Fibroblast of lung (primary cell): ENCODE results near the gene BAG5. TPM values are rescaled to one million over a fixed set of nuclear protein-coding genes. Genes with fewer than 3 reads are reported as not detected.

Experiments
- DNase-seq, 2 donors: peaks; one replicate each; pipeline versions ENCODE4 v3.0.0 to v3.0.0-alpha.2; 2010; ENCODE audit warnings: low read depth in 2 of 2
- H2AFZ ChIP-seq: 2 replicates; pipeline ENCODE4 v1.5.1; 2012; ENCODE audit warnings: low read length, control low read depth, inconsistent platforms
- H3K27ac ChIP-seq: 2 replicates; pipeline ENCODE4 v1.5.1; 2011; ENCODE audit warnings: low read length, control low read depth; ENCODE audit not compliant: insufficient read depth
- H3K27me3 ChIP-seq: 2 replicates; pipeline ENCODE4 v1.5.1; 2011; ENCODE audit warnings: mild to moderate bottlenecking, low read length; ENCODE audit not compliant: control insufficient read depth, insufficient read depth
- H3K36me3 ChIP-seq: 2 replicates; pipeline ENCODE4 v1.5.1; 2011; ENCODE audit warnings: low read length; ENCODE audit not compliant: control insufficient read depth, insufficient read depth
- H3K4me1 ChIP-seq: 2 replicates; pipeline ENCODE4 v1.5.1; 2011; ENCODE audit warnings: low read length; ENCODE audit not compliant: control insufficient read depth, insufficient read depth; ENCODE audit errors: extremely low read depth
- H3K4me2 ChIP-seq: 2 replicates; pipeline ENCODE4 v1.5.1; 2011; ENCODE audit warnings: low read length, control low read depth; ENCODE audit not compliant: insufficient read depth; ENCODE audit errors: extremely low read depth
- H3K4me3 ChIP-seq, 4 experiments: fragments of 200-600 bp in 1 of 4; sonication (generic) in 1 of 4; replicated peaks in 1 of 4; 2 replicates each; pipeline ENCODE4 v1.5.1; 2011 to 2016; ENCODE audit warnings: low read length in 4 of 4, low read depth in 3 of 4, mild to moderate bottlenecking in 3 of 4, control low read depth in 2 of 4, inconsistent platforms in 1 of 4, mixed read lengths in 1 of 4; ENCODE audit not compliant: insufficient read depth in 1 of 4; ENCODE audit errors: control extremely low read depth in 1 of 4
- H3K79me2 ChIP-seq: 2 replicates; pipeline ENCODE4 v1.5.1; 2012; ENCODE audit warnings: mild to moderate bottlenecking, low read length, inconsistent platforms; ENCODE audit not compliant: control insufficient read depth, insufficient read depth
- H3K9ac ChIP-seq: 2 replicates; pipeline ENCODE4 v1.5.1; 2011; ENCODE audit warnings: mild to moderate bottlenecking, low read length, control low read depth; ENCODE audit not compliant: insufficient read depth
- H3K9me3 ChIP-seq: 2 replicates; pipeline ENCODE4 v1.5.1; 2012; ENCODE audit warnings: low read depth, low read length; ENCODE audit not compliant: control insufficient read depth, insufficient read depth
- H4K20me1 ChIP-seq: 2 replicates; pipeline ENCODE4 v1.5.1; 2011; ENCODE audit warnings: low read length; ENCODE audit not compliant: control insufficient read depth, insufficient read depth; ENCODE audit errors: extremely low read depth
- EZH2 ChIP-seq: IDR thresholded peaks from 2 replicates; pipeline ENCODE4 v1.5.1; 2012; ENCODE audit warnings: low read length, control low read depth, mild to moderate bottlenecking; ENCODE audit errors: missing control alignments
- polyA plus RNA-seq, 2 donors: library from polyadenylated mRNA; depleted of rRNA in 1 of 2; stranded (reverse) in 1 of 2; unstranded in 1 of 2; fragments of >200 nt; gene quantifications; 2 replicates each; pipeline ENCODE4 v1.2.1, GENCODE V29; 2011 to 2012; ENCODE audit warnings: missing spikeins in 1 of 2
- total RNA-seq: library from RNA; depleted of rRNA; stranded (reverse); fragments of >200 nt; gene quantifications from 2 replicates; pipeline ENCODE4 v1.2.1, GENCODE V29; 2014
- TF ChIP-seq, protein P1 (sequence below), 2 donors: IDR thresholded peaks in 1 of 2; conservative IDR thresholded peaks in 1 of 2; 1 replicate in 1 of 2; 2 replicates in 1 of 2; pipeline ENCODE4 v1.5.1; 2011 to 2012; ENCODE audit warnings: low read length in 2 of 2, control low read depth in 1 of 2, inconsistent platforms in 1 of 2, low read depth in 1 of 2, mild to moderate bottlenecking in 1 of 2

Gene BAG5
- total and polyA plus RNA-seq, 2 donors (not counting 1 experiment from before 2014, with no cell fraction given), result 14.9 to 25.8 TPM

DNA sequence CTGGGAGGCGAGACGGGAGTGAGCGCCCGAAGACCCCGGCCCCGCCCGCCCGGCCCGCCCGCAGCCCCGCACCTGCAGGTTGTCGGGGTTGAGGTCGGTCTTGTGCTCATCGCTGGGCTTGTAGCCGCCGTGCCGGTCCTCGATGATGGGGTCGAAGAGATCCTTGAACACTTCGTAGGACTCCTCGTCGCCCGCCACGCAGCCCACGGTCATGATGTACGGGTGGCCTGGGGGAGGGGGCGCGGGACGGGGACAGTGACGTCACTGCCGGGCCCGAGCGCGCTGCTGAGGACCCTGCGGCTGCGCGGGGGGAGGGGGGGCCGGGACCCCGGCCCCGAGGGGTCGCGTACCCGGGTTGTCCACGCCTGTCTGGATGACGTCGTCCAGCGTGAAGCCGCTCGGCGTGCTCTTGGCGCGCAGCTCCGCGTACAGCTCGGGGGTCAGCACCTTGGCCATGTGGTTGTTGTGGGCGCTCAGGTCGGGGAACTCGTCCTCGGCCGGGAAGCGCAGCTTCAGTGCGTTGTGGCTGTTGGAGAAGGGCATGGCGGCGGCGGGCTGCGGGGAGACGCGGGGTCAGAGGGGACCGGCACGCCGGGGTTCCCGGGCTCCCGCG is 40.4 kb downstream of the BAG5 start:
- H4K20me1 ChIP-seq, result no peaks in the 10 kb centered on the region
- peak overlapping the region; percentile 41 to 69 (median 57) for H3K4me3 ChIP-seq
- peaks cover 16% of the 10 kb centered on the region for H3K4me1 ChIP-seq
- H2AFZ ChIP-seq, result no peak overlapping the region
- no peaks in the 10 kb centered on the region for H3K27me3 ChIP-seq
- DNase-seq, result peak in 1 of 2 donors; percentile 26
- peak; percentile 73 for TF ChIP-seq EZH2
- TF ChIP-seq, protein P1, sequence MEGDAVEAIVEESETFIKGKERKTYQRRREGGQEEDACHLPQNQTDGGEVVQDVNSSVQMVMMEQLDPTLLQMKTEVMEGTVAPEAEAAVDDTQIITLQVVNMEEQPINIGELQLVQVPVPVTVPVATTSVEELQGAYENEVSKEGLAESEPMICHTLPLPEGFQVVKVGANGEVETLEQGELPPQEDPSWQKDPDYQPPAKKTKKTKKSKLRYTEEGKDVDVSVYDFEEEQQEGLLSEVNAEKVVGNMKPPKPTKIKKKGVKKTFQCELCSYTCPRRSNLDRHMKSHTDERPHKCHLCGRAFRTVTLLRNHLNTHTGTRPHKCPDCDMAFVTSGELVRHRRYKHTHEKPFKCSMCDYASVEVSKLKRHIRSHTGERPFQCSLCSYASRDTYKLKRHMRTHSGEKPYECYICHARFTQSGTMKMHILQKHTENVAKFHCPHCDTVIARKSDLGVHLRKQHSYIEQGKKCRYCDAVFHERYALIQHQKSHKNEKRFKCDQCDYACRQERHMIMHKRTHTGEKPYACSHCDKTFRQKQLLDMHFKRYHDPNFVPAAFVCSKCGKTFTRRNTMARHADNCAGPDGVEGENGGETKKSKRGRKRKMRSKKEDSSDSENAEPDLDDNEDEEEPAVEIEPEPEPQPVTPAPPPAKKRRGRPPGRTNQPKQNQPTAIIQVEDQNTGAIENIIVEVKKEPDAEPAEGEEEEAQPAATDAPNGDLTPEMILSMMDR (conservative IDR thresholded peaks at IDR 0.05 in 1 of 2, IDR thresholded peaks at IDR 0.05 in 1 of 2; ENCODE audit: low read depth in 1 of 2, low read length in 2 of 2), result no peak
- H3K9ac ChIP-seq, result peak overlapping the region; percentile 46
- peak overlapping the region; percentile 75 for H3K4me2 ChIP-seq
- no peaks in the 10 kb centered on the region for H3K79me2 ChIP-seq
- no peaks in the 10 kb centered on the region for H3K9me3 ChIP-seq
- H3K27ac ChIP-seq, result no peak overlapping the region
- no peaks in the 10 kb centered on the region for H3K36me3 ChIP-seq

GRCh38 chr14:103521438-103521950 is 41.0 kb downstream of the BAG5 start:
- Histone ChIP-seq H3K27me3 (no peaks in the 10 kb centered on the region), H2AFZ (no peak overlapping the region), H4K20me1 (no peaks in the 10 kb centered on the region), H3K4me2 (peak overlapping the region; percentile 25), H3K4me1 (peaks cover 16% of the 10 kb centered on the region), H3K79me2 (no peaks in the 10 kb centered on the region), H3K9me3 (no peaks in the 10 kb centered on the region), H3K36me3 (no peaks in the 10 kb centered on the region), H3K4me3 (peak overlapping the region in 3 of 4 experiments; percentile 40 to 69 (median 62)), H3K9ac (peak overlapping the region; percentile 9), H3K27ac (no peak overlapping the region)
- no peak for DNase-seq
- TF ChIP-seq EZH2, result no peak
- TF ChIP-seq, protein P1 (conservative IDR thresholded peaks at IDR 0.05 in 1 of 2, IDR thresholded peaks at IDR 0.05 in 1 of 2; ENCODE audit: low read depth in 1 of 2, low read length in 2 of 2), result no peak

DNA sequence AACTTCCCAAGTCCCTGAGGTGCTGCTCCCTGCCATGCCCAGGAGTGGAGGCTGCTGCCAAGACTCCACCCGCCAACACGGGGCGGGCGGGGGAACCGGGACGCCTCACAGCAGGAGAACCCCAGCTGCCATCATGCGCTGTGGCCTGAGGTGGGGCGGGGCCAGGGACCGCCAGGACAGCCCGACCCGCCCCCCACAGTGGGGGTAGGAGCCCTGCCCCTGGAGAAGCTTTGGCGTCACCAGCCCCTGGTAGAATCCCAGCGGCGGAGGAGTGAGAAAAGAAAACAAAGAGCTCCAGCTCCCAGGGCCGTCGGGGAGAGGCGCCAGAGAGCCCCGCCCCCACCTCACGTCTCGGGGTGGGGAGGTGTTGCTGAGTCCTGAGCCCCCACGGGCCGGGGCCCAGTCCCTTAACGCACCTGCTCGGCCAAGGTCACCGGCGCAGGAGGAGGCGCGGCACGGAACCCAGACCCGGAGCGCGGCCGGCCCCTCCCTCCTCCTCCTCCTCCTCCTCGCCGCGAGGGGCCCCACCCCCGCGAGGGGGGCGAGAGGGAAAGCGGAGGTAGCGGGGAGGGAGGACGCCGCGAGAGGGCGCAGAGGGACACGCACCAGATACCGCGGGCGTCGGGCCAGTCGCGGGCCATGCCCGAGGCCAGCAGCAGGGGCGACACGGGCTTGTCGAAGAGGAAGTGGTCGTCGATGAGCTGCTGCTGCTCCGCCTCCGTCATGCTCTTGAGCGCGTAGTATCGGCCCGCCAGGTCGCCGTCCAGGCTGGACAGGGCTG is 41.6 kb downstream of the BAG5 start:
- H3K9me3 ChIP-seq, result no peaks in the 10 kb centered on the region
- H3K27me3 ChIP-seq, result no peaks in the 10 kb centered on the region
- no peak overlapping the region for H2AFZ ChIP-seq
- H3K27ac ChIP-seq, result no peak overlapping the region
- H3K4me3 ChIP-seq, result peak overlapping the region; percentile 29 to 69 (median 38)
- peak overlapping the region; percentile 9 for H3K9ac ChIP-seq
- H4K20me1 ChIP-seq, result no peaks in the 10 kb centered on the region
- H3K4me1 ChIP-seq, result peaks cover 16% of the 10 kb centered on the region
- no peaks in the 10 kb centered on the region for H3K79me2 ChIP-seq
- peak; percentile 47 to 69 for DNase-seq
- H3K4me2 ChIP-seq, result peak overlapping the region; percentile 25
- no peaks in the 10 kb centered on the region for H3K36me3 ChIP-seq
- TF ChIP-seq, protein P1 (conservative IDR thresholded peaks at IDR 0.05 in 1 of 2, IDR thresholded peaks at IDR 0.05 in 1 of 2; ENCODE audit: low read depth in 1 of 2, low read length in 2 of 2), result peak in 1 of 2 donors; percentile 48
- TF ChIP-seq EZH2, result no peak
